Neural progenitor cell (in vitro differentiated cells): ENCODE results near the gene ROBO2. TPM values are rescaled to one million over a fixed set of nuclear protein-coding genes. Genes with fewer than 3 reads are reported as not detected.

ENCODE experiments used
- DNase-seq: peaks from one replicate; pipeline ENCODE4 v3.0.0-alpha.2; 2016; ENCODE audit warnings: low spot score
- H2AFZ ChIP-seq: fragments of 200-600 bp; sonication (generic); replicated peaks from 2 replicates; pipeline ENCODE4 v1.6.1; 2016; ENCODE audit warnings: antibody characterized with exemption
- H3F3A ChIP-seq: fragments of 200-600 bp; sonication (generic); 2 replicates; pipeline ENCODE4 v1.6.1; 2016; ENCODE audit warnings: antibody characterized with exemption, low read depth
- H3K27ac ChIP-seq: fragments of 200-600 bp; sonication (generic); 2 replicates; pipeline ENCODE4 v1.5.1; 2016; ENCODE audit warnings: mild to moderate bottlenecking
- H3K27me3 ChIP-seq: fragments of 200-600 bp; sonication (generic); 2 replicates; pipeline ENCODE4 v1.6.1; 2016; ENCODE audit warnings: mild to moderate bottlenecking, moderate library complexity
- H3K36me3 ChIP-seq: fragments of 200-600 bp; sonication (generic); 2 replicates; pipeline ENCODE4 v1.5.1; 2016
- H3K4me1 ChIP-seq: fragments of 200-600 bp; sonication (generic); 2 replicates; pipeline ENCODE4 v1.6.1; 2016; ENCODE audit warnings: mixed run types
- H3K4me2 ChIP-seq: fragments of 200-600 bp; sonication (generic); 2 replicates; pipeline ENCODE4 v1.6.1; 2016
- H3K4me3 ChIP-seq: fragments of 200-600 bp; sonication (generic); 2 replicates; pipeline ENCODE4 v1.5.1; 2016
- H3K79me2 ChIP-seq: fragments of 200-600 bp; sonication (generic); 2 replicates; pipeline ENCODE4 v1.6.1; 2016; ENCODE audit warnings: low read depth
- H3K9ac ChIP-seq: fragments of 200-600 bp; sonication (generic); 2 replicates; pipeline ENCODE4 v1.6.1; 2016
- H3K9me3 ChIP-seq: fragments of 200-600 bp; sonication (generic); 2 replicates; pipeline ENCODE4 v1.5.1; 2016; ENCODE audit warnings: low read depth
- H4K20me1 ChIP-seq: fragments of 200-600 bp; sonication (generic); 2 replicates; pipeline ENCODE4 v1.6.1; 2016; ENCODE audit warnings: low read depth
- H3K27ac Mint-ChIP-seq: 3 replicates; pipeline ENCODE4 v1.8.0; 2021; ENCODE audit warnings: mixed read lengths
- H3K27me3 Mint-ChIP-seq: 2 replicates; pipeline ENCODE4 v1.8.0; 2022; ENCODE audit warnings: low read depth, mild to moderate bottlenecking, inconsistent platforms, moderate library complexity, mixed read lengths; ENCODE audit not compliant: insufficient read depth
- H3K36me3 Mint-ChIP-seq: 3 replicates; pipeline ENCODE4 v1.8.0; 2021; ENCODE audit warnings: mixed read lengths
- H3K4me1 Mint-ChIP-seq: 3 replicates; pipeline ENCODE4 v1.8.0; 2021; ENCODE audit warnings: mixed read lengths
- H3K4me3 Mint-ChIP-seq: 3 replicates; pipeline ENCODE4 v1.8.0; 2021; ENCODE audit warnings: mild to moderate bottlenecking, moderate library complexity, mixed read lengths
- H3K9me3 Mint-ChIP-seq: 3 replicates; pipeline ENCODE4 v1.8.0; 2020; ENCODE audit warnings: mixed read lengths
- EZH2 ChIP-seq: fragments of 200-600 bp; sonication (generic); IDR thresholded peaks from 2 replicates; pipeline ENCODE4 v1.6.1; 2017; ENCODE audit warnings: antibody characterized with exemption, mild to moderate bottlenecking, moderate library complexity
- EZH2phosphoT487 ChIP-seq: fragments of 200-600 bp; sonication (generic); IDR thresholded peaks from 2 replicates; pipeline ENCODE4 v1.6.1; 2017; ENCODE audit warnings: antibody characterized with exemption
- total RNA-seq: library from RNA; depleted of rRNA; stranded (reverse); fragments of >200 nt; gene quantifications from 2 replicates; pipeline ENCODE4 v1.2.3, GENCODE V29; 2015; ENCODE audit warnings: low replicate concordance
- TF ChIP-seq, protein P1 (sequence below): fragments of 200-600 bp; sonication (generic); IDR thresholded peaks from 2 replicates; pipeline ENCODE4 v1.5.1; 2017; ENCODE audit warnings: antibody characterized with exemption, mild to moderate bottlenecking

ROBO2 gene
- total RNA-seq, 1 donor from 2014 or later, result 15.0 TPM

DNA sequence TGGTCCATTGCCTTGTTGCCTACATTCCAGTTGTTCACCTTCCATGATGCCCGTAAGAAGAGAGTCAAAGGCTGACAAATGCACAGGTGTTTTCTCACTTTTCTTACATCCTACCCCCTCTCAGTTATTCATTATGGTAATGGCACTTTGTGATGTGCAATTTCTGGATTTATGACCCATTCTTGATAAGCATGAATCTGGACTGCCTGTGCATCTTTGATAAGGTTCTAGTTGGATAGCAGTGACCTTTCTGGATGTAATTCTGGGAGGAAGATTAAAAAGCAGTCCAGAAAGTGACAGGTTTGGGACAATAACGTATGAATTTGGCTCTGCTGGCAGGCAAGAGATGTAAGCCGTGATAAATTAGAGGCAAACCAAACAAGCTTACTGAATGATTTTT is 101.5 kb downstream of the ROBO2 start:
- no peak overlapping the region for H3K4me3 ChIP-seq
- H3K27ac ChIP-seq, result no peak overlapping the region
- DNase-seq, result no peak
- no peaks in the 10 kb centered on the region for H3K36me3 ChIP-seq
- H3K9me3 Mint-ChIP-seq, result no peaks in the 10 kb centered on the region
- no peak overlapping the region for H3K4me3 Mint-ChIP-seq
- H2AFZ ChIP-seq, result no peak overlapping the region
- H3K36me3 Mint-ChIP-seq, result no peaks in the 10 kb centered on the region
- H3K4me1 ChIP-seq, result no peaks in the 10 kb centered on the region
- TF ChIP-seq, protein P1, sequence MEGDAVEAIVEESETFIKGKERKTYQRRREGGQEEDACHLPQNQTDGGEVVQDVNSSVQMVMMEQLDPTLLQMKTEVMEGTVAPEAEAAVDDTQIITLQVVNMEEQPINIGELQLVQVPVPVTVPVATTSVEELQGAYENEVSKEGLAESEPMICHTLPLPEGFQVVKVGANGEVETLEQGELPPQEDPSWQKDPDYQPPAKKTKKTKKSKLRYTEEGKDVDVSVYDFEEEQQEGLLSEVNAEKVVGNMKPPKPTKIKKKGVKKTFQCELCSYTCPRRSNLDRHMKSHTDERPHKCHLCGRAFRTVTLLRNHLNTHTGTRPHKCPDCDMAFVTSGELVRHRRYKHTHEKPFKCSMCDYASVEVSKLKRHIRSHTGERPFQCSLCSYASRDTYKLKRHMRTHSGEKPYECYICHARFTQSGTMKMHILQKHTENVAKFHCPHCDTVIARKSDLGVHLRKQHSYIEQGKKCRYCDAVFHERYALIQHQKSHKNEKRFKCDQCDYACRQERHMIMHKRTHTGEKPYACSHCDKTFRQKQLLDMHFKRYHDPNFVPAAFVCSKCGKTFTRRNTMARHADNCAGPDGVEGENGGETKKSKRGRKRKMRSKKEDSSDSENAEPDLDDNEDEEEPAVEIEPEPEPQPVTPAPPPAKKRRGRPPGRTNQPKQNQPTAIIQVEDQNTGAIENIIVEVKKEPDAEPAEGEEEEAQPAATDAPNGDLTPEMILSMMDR, result no peak
- no peak for TF ChIP-seq EZH2phosphoT487
- TF ChIP-seq EZH2, result no peak
- H3K4me2 ChIP-seq, result no peak overlapping the region
- H4K20me1 ChIP-seq, result no peaks in the 10 kb centered on the region
- no peaks in the 10 kb centered on the region for H3K79me2 ChIP-seq
- H3K9me3 ChIP-seq, result no peaks in the 10 kb centered on the region
- no peaks in the 10 kb centered on the region for H3F3A ChIP-seq
- peaks cover 37% of the 10 kb centered on the region for H3K4me1 Mint-ChIP-seq
- no peaks in the 10 kb centered on the region for H3K27me3 ChIP-seq
- no peak overlapping the region for H3K27ac Mint-ChIP-seq
- H3K9ac ChIP-seq, result no peak overlapping the region
- H3K27me3 Mint-ChIP-seq, result no peaks in the 10 kb centered on the region

DNA sequence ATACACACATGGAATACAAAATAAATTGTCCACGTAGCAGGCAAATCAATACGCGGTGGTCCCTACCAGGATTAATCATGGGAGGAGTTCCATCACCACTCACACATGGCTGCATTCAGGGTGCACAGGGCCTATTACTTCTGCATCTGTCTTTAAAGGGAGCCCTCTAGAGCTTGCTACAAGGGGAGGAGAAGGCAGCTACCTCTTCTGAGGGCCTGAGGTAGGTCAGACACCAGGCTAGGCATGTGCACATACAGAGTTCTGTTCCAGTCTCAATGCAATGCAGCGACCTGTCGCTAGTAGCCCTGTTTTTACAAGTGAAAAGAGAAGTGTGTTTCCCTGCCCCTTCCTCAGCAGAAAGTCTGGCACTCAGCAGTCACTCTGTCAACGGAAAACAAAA is 102.7 kb downstream of the ROBO2 start:
- H3K9ac ChIP-seq, result no peak overlapping the region
- Mint-ChIP-seq H3K4me3 (no peak overlapping the region), H3K27ac (no peak overlapping the region), H3K36me3 (no peaks in the 10 kb centered on the region), H3K4me1 (peaks cover 44% of the 10 kb centered on the region), H3K27me3 (no peaks in the 10 kb centered on the region), H3K9me3 (no peaks in the 10 kb centered on the region)
- H3K36me3 ChIP-seq, result no peaks in the 10 kb centered on the region
- no peak for DNase-seq
- no peaks in the 10 kb centered on the region for H3K27me3 ChIP-seq
- H3K4me1 ChIP-seq, result no peaks in the 10 kb centered on the region
- no peak overlapping the region for H3K27ac ChIP-seq
- TF ChIP-seq EZH2, result no peak
- TF ChIP-seq, protein P1, result no peak
- no peak for TF ChIP-seq EZH2phosphoT487
- H2AFZ ChIP-seq, result no peak overlapping the region
- no peaks in the 10 kb centered on the region for H3K79me2 ChIP-seq
- no peaks in the 10 kb centered on the region for H4K20me1 ChIP-seq
- H3K9me3 ChIP-seq, result no peaks in the 10 kb centered on the region
- no peak overlapping the region for H3K4me3 ChIP-seq
- no peak overlapping the region for H3K4me2 ChIP-seq
- H3F3A ChIP-seq, result no peaks in the 10 kb centered on the region

DNA sequence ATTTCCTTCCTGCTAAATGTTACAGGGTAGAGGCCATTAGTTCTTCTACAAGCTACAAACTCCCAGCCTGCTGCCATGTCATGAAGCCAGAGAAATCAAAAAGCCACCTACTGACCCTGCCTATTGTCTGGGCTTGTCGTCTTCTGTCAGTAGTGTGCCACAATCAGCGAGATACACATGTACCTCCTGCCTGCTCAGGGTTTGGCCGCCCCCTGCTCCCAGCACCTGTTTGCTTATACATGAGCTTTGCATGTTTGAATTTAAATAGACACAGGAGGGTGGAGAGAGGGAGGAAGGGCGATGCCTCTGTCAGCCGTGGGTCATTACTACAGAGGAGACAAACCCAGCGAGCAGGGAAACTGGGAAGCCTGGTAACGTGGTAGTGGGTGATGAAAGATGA is 106.1 kb downstream of the ROBO2 start:
- Histone ChIP-seq H2AFZ (peak overlapping the region; percentile 77), H3K79me2 (no peaks in the 10 kb centered on the region), H3K9ac (no peak overlapping the region), H3K4me3 (no peak overlapping the region), H3K27ac (no peak overlapping the region), H3K9me3 (no peaks in the 10 kb centered on the region), H3K27me3 (no peaks in the 10 kb centered on the region), H3F3A (no peaks in the 10 kb centered on the region), H3K4me1 (no peaks in the 10 kb centered on the region), H4K20me1 (no peaks in the 10 kb centered on the region), H3K4me2 (no peak overlapping the region), H3K36me3 (no peaks in the 10 kb centered on the region)
- Mint-ChIP-seq H3K4me3 (no peak overlapping the region), H3K4me1 (peaks cover 47% of the 10 kb centered on the region), H3K27me3 (no peaks in the 10 kb centered on the region), H3K36me3 (no peaks in the 10 kb centered on the region), H3K9me3 (no peaks in the 10 kb centered on the region), H3K27ac (peak overlapping the region; percentile 12)
- DNase-seq, result no peak
- TF ChIP-seq, protein P1, result no peak
- no peak for TF ChIP-seq EZH2
- no peak for TF ChIP-seq EZH2phosphoT487
